K562 (cell line): ENCODE data around the gene C21orf58. TPM values are rescaled to one million over a fixed set of nuclear protein-coding genes. Genes with fewer than 3 reads are reported as not detected.
A peak's percentile ranks its signal among the peaks of the same experiment; 100 is the strongest.

Experiments
- ADNP ChIP-seq: fragments of 200-800 bp; sonication (Bioruptor generic); IDR thresholded peaks from 2 replicates; pipeline ENCODE4 v1.6.1; 2016; ENCODE audit warnings: missing genetic modification characterization, missing compliant biosample characterization
- CBX3 ChIP-seq, 2 experiments: IDR thresholded peaks; 1 replicate in 1 of 2; 2 replicates in 1 of 2; pipeline ENCODE4 v1.6.1; 2012; ENCODE audit warnings: inconsistent platforms in 2 of 2, low read length in 2 of 2, borderline replicate concordance in 1 of 2, control low read depth in 1 of 2
- CHD1 ChIP-seq: fragments of 200-600 bp; sonication (generic); IDR thresholded peaks from one replicate; pipeline ENCODE4 v1.6.1; 2012; ENCODE audit warnings: mild to moderate bottlenecking, moderate library complexity, low read length, inconsistent platforms
- DMBX1 ChIP-seq: fragments of 250-450 bp; sonication (Bioruptor Pico); IDR thresholded peaks from 2 replicates; pipeline ENCODE4 v1.8.0; 2022; ENCODE audit warnings: inconsistent platforms, mild to moderate bottlenecking, moderate library complexity, borderline replicate concordance
- ETV6 ChIP-seq, 3 experiments: fragments of 150-350 bp in 1 of 3; sonication (generic) in 1 of 3; formaldehyde crosslinking in 1 of 3; IDR thresholded peaks; 2 replicates each; pipeline versions ENCODE4 v1.6.1 to v1.8.0; 2014 to 2022; ENCODE audit warnings: borderline replicate concordance in 2 of 3, low read depth in 2 of 3, antibody characterized with exemption in 1 of 3, low read length in 1 of 3, mild to moderate bottlenecking in 1 of 3, missing genetic modification reagents in 1 of 3
- HES1 ChIP-seq: fragments of 450-650 bp; IDR thresholded peaks from 2 replicates; pipeline ENCODE4 v1.6.1; 2016; ENCODE audit warnings: low read depth, mild to moderate bottlenecking, moderate library complexity
- MIER1 ChIP-seq: fragments of 450-650 bp; IDR thresholded peaks from 2 replicates; pipeline ENCODE4 v1.6.1; 2016; ENCODE audit warnings: antibody characterized with exemption, mild to moderate bottlenecking, low read depth
- MYC ChIP-seq, 2 experiments: fragments of 250-450 bp in 1 of 2; sonication (Bioruptor Pico) in 1 of 2; IDR thresholded peaks; 2 replicates each; pipeline versions ENCODE4 v1.5.1 to v1.6.1; 2012 to 2021; ENCODE audit warnings: low read depth in 2 of 2, borderline replicate concordance in 1 of 2, improper control_type of control experiment in 1 of 2, low read length in 1 of 2, mild to moderate bottlenecking in 1 of 2, moderate library complexity in 1 of 2
- RBM25 ChIP-seq: fragments of 200-400 bp; formaldehyde crosslinking; IDR thresholded peaks from 2 replicates; pipeline ENCODE4 v1.6.1; 2018; ENCODE audit warnings: low read length, low read depth, moderate library complexity; ENCODE audit not compliant: severe bottlenecking
- RREB1 ChIP-seq: fragments of 250-450 bp; sonication (Bioruptor Pico); IDR thresholded peaks from 2 replicates; pipeline ENCODE4 v1.4.0; 2020
- SAFB2 ChIP-seq: fragments of 200-400 bp; formaldehyde crosslinking; IDR thresholded peaks from 2 replicates; pipeline ENCODE4 v1.6.1; 2018; ENCODE audit warnings: borderline replicate concordance, low read length, low read depth, moderate library complexity; ENCODE audit not compliant: severe bottlenecking
- SNRNP70 ChIP-seq: fragments of 200-400 bp; formaldehyde crosslinking; optimal IDR thresholded peaks from 2 replicates; pipeline ENCODE3; 2017; ENCODE audit warnings: low read depth, low read length
- STAG1 ChIP-seq: sonication (generic); formaldehyde crosslinking; IDR thresholded peaks from 2 replicates; pipeline ENCODE4 v1.5.0; 2020; ENCODE audit warnings: missing genetic modification reagents, borderline replicate concordance
- ZBED1 ChIP-seq: IDR thresholded peaks from 2 replicates; pipeline ENCODE4 v1.6.1; 2014
- ZNF134 ChIP-seq: fragments of 250-450 bp; sonication (Bioruptor Pico); conservative IDR thresholded peaks from 2 replicates; pipeline ENCODE4 v1.4.0; 2020
- ZNF184 ChIP-seq: sonication (generic); formaldehyde crosslinking; IDR thresholded peaks from 2 replicates; pipeline ENCODE4 v1.5.0; 2020; ENCODE audit warnings: missing genetic modification reagents
- ZNF316 ChIP-seq: fragments of 450-650 bp; IDR thresholded peaks from 2 replicates; pipeline ENCODE4 v1.6.1; 2016
- ZNF57 ChIP-seq: fragments of 450-650 bp; formaldehyde crosslinking; IDR thresholded peaks from 2 replicates; pipeline ENCODE4 v1.4.0; 2020; ENCODE audit warnings: mild to moderate bottlenecking, moderate library complexity
- ZNF583 ChIP-seq: fragments of 250-450 bp; sonication (Bioruptor Pico); IDR thresholded peaks from 2 replicates; pipeline ENCODE4 v1.4.0; 2020
- ZNF766 ChIP-seq: fragments of 200-800 bp; sonication (Bioruptor generic); conservative IDR thresholded peaks from 2 replicates; pipeline ENCODE4 v1.6.1; 2016; ENCODE audit warnings: missing genetic modification characterization, missing compliant biosample characterization
- ZNF780A ChIP-seq: fragments of 250-450 bp; sonication (Bioruptor Pico); IDR thresholded peaks from 2 replicates; pipeline ENCODE4 v1.5.0; 2021; ENCODE audit warnings: mild to moderate bottlenecking
- polyA plus RNA-seq, 8 experiments: library from polyadenylated mRNA; depleted of rRNA in 4 of 8; stranded (reverse) in 5 of 8; unstranded in 3 of 8; fragments of >200 nt; fragmentation: Nextera tagmentation in 2 of 8; fragmentation: Illumina TruSeq in 1 of 8; extraction: Ambion mirVana in 2 of 8; extraction: Trizol in 1 of 8; gene quantifications; 2 replicates each; pipeline versions ENCODE4 v1.2.1 to v1.2.3, GENCODE V29; 2011 to 2014; ENCODE audit warnings: inconsistent platforms in 1 of 8, missing spikeins in 1 of 8
- total RNA-seq, 7 experiments: library from RNA; depleted of rRNA in 6 of 7; stranded (reverse); fragments of >200 nt in 6 of 7; fragmentation: Illumina TruSeq in 2 of 7; extraction: Trizol in 2 of 7; gene quantifications; 2 replicates each; pipeline versions ENCODE4 v1.2.1 to v1.2.3, GENCODE V29; 2011 to 2021; ENCODE audit warnings: low replicate concordance in 1 of 7
- TF ChIP-seq, protein P1 (sequence below): fragments of 450-650 bp; IDR thresholded peaks from 2 replicates; pipeline ENCODE4 v1.6.1; 2016; ENCODE audit warnings: missing biosample characterization, missing genetic modification characterization

The C21orf58 gene
- total and polyA plus RNA-seq, 9 of the 15 experiments (the other 6 are each of a cell fraction or from before 2014, with no cell fraction given) = 1.2 to 30.5 (median 12.4) TPM

- TF ChIP-seq SAFB2 = no peak
- TF ChIP-seq STAG1 (CRISPR knock-in tag) = no peak
- TF ChIP-seq ETV6 (IDR thresholded peaks at IDR 0.05; ENCODE audit: borderline replicate concordance in 1 of 2, low read depth in 2 of 2, low read length in 1 of 2) = peak in 1 of 2 experiments; percentile 43; a peak in 1 of 4 replicates
- no peak for TF ChIP-seq ETV6 (CRISPR knock-in tag; IDR thresholded peaks at IDR 0.05; ENCODE audit: borderline replicate concordance)
- no peak for TF ChIP-seq ZNF583 (CRISPR knock-in tag)
- TF ChIP-seq MYC (IDR thresholded peaks at IDR 0.05; ENCODE audit: low read depth, low read length) = peak; percentile 53; the same call in 1 of the 2 replicates
- no peak for TF ChIP-seq MYC (CRISPR knock-in tag; IDR thresholded peaks at IDR 0.05; ENCODE audit: borderline replicate concordance, low read depth)
- TF ChIP-seq ZNF57 = no peak
- no peak for TF ChIP-seq RREB1
- TF ChIP-seq ADNP (tag) = no peak
- peak; percentile 11 for TF ChIP-seq RBM25
- TF ChIP-seq, protein P1, sequence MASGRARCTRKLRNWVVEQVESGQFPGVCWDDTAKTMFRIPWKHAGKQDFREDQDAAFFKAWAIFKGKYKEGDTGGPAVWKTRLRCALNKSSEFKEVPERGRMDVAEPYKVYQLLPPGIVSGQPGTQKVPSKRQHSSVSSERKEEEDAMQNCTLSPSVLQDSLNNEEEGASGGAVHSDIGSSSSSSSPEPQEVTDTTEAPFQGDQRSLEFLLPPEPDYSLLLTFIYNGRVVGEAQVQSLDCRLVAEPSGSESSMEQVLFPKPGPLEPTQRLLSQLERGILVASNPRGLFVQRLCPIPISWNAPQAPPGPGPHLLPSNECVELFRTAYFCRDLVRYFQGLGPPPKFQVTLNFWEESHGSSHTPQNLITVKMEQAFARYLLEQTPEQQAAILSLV (tag) = peak; percentile 68
- peak; percentile 97 for TF ChIP-seq DMBX1 (CRISPR knock-in tag)
- peak; percentile 70; the same call in 1 of the 2 replicates for TF ChIP-seq MIER1
- TF ChIP-seq ZNF316 = no peak
- no peak for TF ChIP-seq ZNF780A (CRISPR knock-in tag)
- TF ChIP-seq ZNF766 = peak; percentile 94
- no peak for TF ChIP-seq SNRNP70
- TF ChIP-seq CHD1 = no peak
- no peak for TF ChIP-seq ZNF184 (CRISPR knock-in tag)
- TF ChIP-seq ZNF134 (CRISPR knock-in tag) = peak; percentile 17; the same call in 1 of the 2 replicates
- TF ChIP-seq HES1 = peak; percentile 85
- no peak for TF ChIP-seq ZBED1
- peak in 1 of 2 experiments; percentile 91; a peak in 2 of 3 replicates for TF ChIP-seq CBX3 (IDR thresholded peaks at IDR 0.05; ENCODE audit: borderline replicate concordance in 1 of 2, low read length in 2 of 2)
These were observed 3.3 kb downstream of the C21orf58 start (continued) for GRCh38 chr21:46320331-46320801.
